ENCODE data around the gene DDX24. TPM values are rescaled to one million over a fixed set of nuclear protein-coding genes. Genes with fewer than 3 reads are reported as not detected.

The DDX24 gene
- total RNA-seq, 1 donor from 2014 or later = 198 TPM

- DNase-seq (ENCODE audit: low spot score) = no peak
These were observed 64.5 kb downstream of the DDX24 start for GRCh38 chr14:94016446-94016976.

GRCh38 chr14:94015223-94015622 is 65.8 kb downstream of the DDX24 start:
- DNase-seq (ENCODE audit: low spot score) = no peak

- DNase-seq (ENCODE audit: low spot score) = no peak
These were observed 66.6 kb downstream of the DDX24 start for GRCh38 chr14:94014382-94014781.

- no peak for DNase-seq (ENCODE audit: low spot score)
These were observed 69.2 kb downstream of the DDX24 start for GRCh38 chr14:94011795-94012194.

- no peak for DNase-seq (ENCODE audit: low spot score)
These were observed 70.4 kb downstream of the DDX24 start for GRCh38 chr14:94010625-94011024.

- DNase-seq (ENCODE audit: low spot score) = no peak
These were observed 71.2 kb downstream of the DDX24 start for GRCh38 chr14:94009767-94010166.

- DNase-seq (ENCODE audit: low spot score) = no peak
These were observed 72.8 kb downstream of the DDX24 start for GRCh38 chr14:94008234-94008633.

- no peak for DNase-seq (ENCODE audit: low spot score)
These were observed 75.5 kb downstream of the DDX24 start for GRCh38 chr14:94005324-94006073.

GRCh38 chr14:94004015-94004414 is 77.0 kb downstream of the DDX24 start:
- no peak for DNase-seq (ENCODE audit: low spot score)

GRCh38 chr14:94003397-94003796 is 77.6 kb downstream of the DDX24 start:
- DNase-seq (ENCODE audit: low spot score) = no peak

- no peak for DNase-seq (ENCODE audit: low spot score)
These were observed 79.3 kb downstream of the DDX24 start for GRCh38 chr14:94001501-94002396.

- DNase-seq (ENCODE audit: low spot score) = no peak
These were observed 80.0 kb downstream of the DDX24 start for GRCh38 chr14:94001016-94001415.

GRCh38 chr14:94000267-94000666 is 80.7 kb downstream of the DDX24 start:
- no peak for DNase-seq (ENCODE audit: low spot score)

- no peak for DNase-seq (ENCODE audit: low spot score)
These were observed 81.4 kb downstream of the DDX24 start for GRCh38 chr14:93999573-93999972.

- DNase-seq (ENCODE audit: low spot score) = no peak
These were observed 82.1 kb downstream of the DDX24 start for GRCh38 chr14:93998871-93999403.

Other genes with a start within 250 kb of the DDX24 start
- gene FAM181A, start 153.9 kb downstream of the DDX24 start, total RNA-seq = not detected
- gene ASB2, start 104.6 kb downstream of the DDX24 start, total RNA-seq = 1.2 TPM
- gene CCDC197, start 83.9 kb downstream of the DDX24 start, total RNA-seq = not detected
- 1.2 TPM for gene OTUB2, start 54.9 kb downstream of the DDX24 start, total RNA-seq
- 19.6 TPM for gene IFI27L1, start 108 bp upstream of the DDX24 start, total RNA-seq
- 495 TPM for gene IFI27, start 29.5 kb upstream of the DDX24 start, total RNA-seq
- gene IFI27L2, start 48.4 kb upstream of the DDX24 start, total RNA-seq = 42.6 TPM
- gene PPP4R4, start 93.1 kb upstream of the DDX24 start, total RNA-seq = 0.13 TPM
- gene SERPINA10, start 212.1 kb upstream of the DDX24 start, total RNA-seq = not detected
- gene SERPINA6, start 242.1 kb upstream of the DDX24 start, total RNA-seq = not detected

Data from mesenteric fat pad (tissue), 1 donor.